MV-4-11 (cell line): ENCODE data around the gene PDLIM4.

Experiments used
- DNase-seq: peaks from one replicate; lab custom pipeline; 2025; lab: John Stamatoyannopoulos, UW

The PDLIM4 gene

GRCh38 chr5:132227485-132228240 is 29.8 kb upstream of the PDLIM4 start, which contains the start of gene P4HA2:
Gene P4HA2, minus strand, starts transcription at chr5:132227853. Its CDS starts 9,227 bp downstream, at chr5:132218626.
- no peak for DNase-seq

DNA sequence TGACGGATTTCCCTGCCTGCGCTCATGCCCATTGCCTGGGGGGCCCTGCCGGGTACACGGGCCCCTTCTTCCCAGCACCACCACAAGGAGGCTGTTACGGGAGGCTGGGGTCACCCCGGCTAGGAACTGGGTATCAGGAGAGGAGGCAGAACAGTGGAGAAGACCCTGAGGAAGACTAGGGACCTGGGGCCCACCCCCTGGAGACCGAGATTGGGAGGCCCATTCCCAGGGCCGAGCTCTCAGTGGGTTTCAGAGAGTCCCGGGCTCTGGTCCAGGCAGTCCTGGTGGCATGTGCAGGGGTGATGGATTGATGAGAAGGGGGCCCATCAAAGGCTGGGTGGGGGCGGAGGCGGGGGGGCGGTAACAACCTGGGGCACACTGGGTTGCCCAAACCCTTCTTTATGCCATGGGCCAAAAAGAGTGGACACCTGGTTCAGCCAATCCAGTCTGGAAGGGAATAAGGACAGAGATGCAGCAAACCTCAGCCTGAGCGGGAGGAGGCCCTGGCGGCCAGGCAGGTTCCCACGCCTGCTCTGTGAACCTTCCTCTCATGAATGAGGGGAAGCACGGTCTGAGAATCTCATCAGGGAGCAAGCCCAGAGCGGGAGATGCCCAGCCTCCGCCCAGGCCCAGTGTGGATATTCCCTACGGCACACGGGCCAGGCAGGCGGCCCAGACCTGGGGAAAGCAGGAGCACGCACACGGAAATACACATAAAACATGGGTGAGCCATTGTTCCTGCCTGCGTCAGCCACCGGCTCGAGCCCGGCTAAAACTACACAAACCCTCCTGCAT is 29.1 kb upstream of the PDLIM4 start:
- DNase-seq = no peak

- DNase-seq = no peak
These were observed 28.3 kb upstream of the PDLIM4 start for GRCh38 chr5:132229236-132229635.

- DNase-seq = no peak
These were observed 26.6 kb upstream of the PDLIM4 start for GRCh38 chr5:132230871-132231270.

GRCh38 chr5:132232465-132232864 is 25.0 kb upstream of the PDLIM4 start:
- no peak for DNase-seq

DNA sequence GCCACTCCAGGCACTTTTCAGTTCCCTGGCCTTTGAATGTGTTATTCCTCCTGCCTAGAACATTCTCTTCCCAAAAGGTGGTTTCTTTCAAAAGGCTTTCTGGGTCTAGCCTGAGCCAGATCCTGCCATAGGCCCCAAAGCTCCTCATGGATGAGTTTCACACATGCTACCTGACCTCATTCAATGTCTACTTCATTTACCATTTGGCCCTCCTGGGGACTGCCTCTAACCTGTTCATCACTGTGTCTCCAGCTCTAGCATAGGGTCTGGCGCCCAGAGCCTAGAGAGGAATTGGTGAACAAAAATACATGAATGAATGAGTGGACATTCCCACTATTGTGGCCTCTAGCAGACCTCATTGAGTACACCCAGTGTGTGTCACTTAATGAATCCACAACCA is 24.4 kb upstream of the PDLIM4 start:
- DNase-seq = no peak

GRCh38 chr5:132233811-132234683 is 23.4 kb upstream of the PDLIM4 start:
- DNase-seq = no peak

DNA sequence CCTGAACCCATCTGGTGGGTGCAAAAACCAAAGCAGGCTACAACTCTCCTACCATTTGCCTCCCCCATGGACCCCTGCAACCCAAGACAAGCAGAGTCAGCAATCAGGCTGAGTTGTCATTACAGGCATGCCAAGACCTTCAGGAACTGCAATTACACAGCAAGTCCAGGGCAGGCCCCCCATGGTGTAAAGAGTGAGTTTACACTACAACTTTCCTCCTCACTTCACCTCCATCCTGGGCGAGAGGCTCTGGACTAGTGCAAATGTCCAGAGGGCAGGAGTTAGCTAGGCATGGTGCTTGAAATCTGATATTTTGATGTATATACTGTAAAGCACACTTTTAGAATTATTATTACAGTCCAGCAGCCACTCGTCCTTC is 22.8 kb upstream of the PDLIM4 start:
- DNase-seq = no peak

GRCh38 chr5:132235340-132235739 is 22.2 kb upstream of the PDLIM4 start:
- no peak for DNase-seq

- DNase-seq = peak; percentile 90
These were observed 20.4 kb upstream of the PDLIM4 start for GRCh38 chr5:132237141-132237540.

GRCh38 chr5:132237670-132238069 is 19.8 kb upstream of the PDLIM4 start:
- DNase-seq = no peak

GRCh38 chr5:132238169-132238744 is 19.2 kb upstream of the PDLIM4 start:
- DNase-seq = peak; percentile 50

- no peak for DNase-seq
These were observed 18.5 kb upstream of the PDLIM4 start for GRCh38 chr5:132238901-132239500.

GRCh38 chr5:132239776-132240175 is 17.7 kb upstream of the PDLIM4 start:
- no peak for DNase-seq

DNA sequence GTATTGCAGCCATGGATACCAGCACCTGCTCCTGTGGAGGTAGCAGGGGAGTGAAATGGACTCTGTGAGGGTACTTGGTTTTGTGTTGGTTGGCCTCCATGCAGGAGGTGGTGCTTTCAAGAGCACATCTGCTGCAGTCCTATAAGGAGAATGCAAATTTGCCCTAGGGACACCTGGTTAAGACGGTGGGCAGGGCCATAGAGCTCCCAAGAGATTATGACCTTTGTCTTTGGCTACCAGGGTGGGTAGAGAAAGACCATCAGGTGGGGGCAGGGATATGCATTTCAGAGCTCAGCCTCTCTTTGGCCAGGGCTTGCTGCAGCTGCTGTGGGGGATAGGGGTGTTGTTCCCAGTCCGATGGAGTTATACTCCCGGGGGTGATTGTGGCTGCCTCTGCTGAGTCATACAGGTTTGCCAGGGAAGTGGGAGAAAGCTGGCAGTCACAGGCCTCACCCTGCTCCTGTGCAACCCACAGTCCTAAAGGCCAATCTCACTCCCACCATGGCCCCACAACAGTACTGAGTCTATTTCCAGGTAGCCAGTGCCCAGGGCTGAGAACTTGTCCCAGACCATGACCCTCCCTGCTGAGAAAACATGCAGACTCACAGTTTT is 14.0 kb upstream of the PDLIM4 start:
- no peak for DNase-seq

DNA sequence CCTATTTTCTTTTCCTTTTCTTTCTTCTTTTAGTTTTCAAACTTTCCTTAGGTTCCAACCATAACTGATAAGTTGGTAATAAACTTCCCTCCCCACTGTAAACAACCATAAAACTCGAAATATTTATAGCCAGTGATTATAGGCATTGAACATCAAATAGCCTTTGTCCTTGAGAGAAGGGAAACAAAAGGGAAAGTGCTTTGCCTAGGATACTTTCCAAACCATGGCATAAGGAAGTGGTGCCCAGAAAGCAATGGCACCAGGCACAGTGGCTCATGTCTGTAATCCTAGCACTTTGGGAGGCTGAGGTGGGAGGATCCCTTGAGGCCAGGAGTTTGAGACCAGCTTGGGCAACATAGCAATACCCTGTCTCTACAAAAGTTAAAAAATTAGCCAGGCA is 11.9 kb upstream of the PDLIM4 start:
- no peak for DNase-seq

DNA sequence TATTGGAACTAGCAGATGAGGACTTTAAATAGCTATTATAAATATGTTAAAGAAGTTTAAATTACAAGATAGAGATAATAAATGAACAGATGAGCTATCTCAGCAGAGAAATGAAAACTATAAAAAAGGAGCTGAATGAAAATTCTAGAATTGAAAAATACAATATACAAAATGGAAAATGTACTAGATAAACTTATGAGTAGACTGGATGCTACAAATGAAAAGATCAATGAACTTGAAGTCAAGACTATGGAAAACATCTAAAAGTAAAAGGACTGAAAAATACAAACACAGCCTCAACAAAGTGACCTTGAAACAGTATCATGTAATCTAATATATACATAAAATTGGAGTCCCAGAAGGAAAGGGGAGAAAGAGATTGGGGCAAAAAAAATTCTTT is 10.7 kb upstream of the PDLIM4 start:
- no peak for DNase-seq

DNA sequence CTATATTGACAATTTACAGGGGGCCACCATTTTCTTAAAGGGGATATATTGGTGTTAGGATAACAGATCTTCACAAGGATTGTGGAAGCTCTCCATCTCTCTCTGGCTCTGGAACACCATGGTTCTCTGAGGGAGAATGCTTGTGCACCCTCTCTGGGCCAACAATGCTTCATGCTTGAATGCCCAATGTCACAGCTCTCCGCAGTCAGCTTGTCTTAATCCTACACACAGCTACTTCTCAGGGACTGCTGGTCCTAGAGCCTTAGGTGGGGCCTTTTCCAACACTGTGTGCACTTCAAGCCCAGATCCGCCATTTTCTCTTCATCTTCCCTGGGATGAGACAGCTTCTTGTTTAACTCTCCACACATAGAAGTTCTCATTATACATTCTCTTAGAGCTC is 6.9 kb upstream of the PDLIM4 start:
- DNase-seq = no peak

- no peak for DNase-seq
These were observed 6.2 kb upstream of the PDLIM4 start for GRCh38 chr5:132251220-132251725.

GRCh38 chr5:132253008-132253441 is 4.5 kb upstream of the PDLIM4 start:
- no peak for DNase-seq
